Keratinocyte (primary cell): ENCODE results near the gene VPS13D.

Experiments
- CTCF ChIP-seq, 3 experiments: IDR thresholded peaks in 1 of 3; conservative IDR thresholded peaks in 1 of 3; optimal IDR thresholded peaks in 1 of 3; 2 replicates in 2 of 3; 3 replicates in 1 of 3; pipeline versions ENCODE3 to v1.5.1; 2011; ENCODE audit warnings: low read length in 3 of 3, mild to moderate bottlenecking in 3 of 3, moderate library complexity in 2 of 3, control low read depth in 1 of 3, inconsistent platforms in 1 of 3; ENCODE audit not compliant: insufficient read depth in 2 of 3; ENCODE audit errors: extremely low read depth in 1 of 3
- EZH2 ChIP-seq: IDR thresholded peaks from one replicate; pipeline ENCODE4 v1.6.1; 2012; ENCODE audit warnings: inconsistent platforms, mild to moderate bottlenecking, low read length, moderate library complexity

DNA sequence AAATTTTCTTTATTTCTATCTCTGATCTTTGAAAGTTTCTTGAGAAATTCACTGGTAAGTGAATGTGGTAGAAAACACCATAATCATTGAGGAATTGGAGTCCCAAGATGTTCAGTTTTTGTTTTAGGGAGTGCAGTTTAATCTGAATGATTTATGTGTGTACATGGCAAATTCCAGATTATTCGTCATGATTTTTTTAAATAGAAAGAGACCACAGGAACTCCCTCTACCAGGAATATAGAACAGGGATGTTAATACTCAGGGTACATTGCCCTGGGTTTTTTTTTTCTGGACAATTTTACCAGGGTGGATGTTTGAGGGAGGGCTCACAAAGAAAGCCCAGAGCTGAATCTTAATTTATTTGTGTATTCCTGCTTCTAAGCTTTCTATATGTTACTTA, 109.0 kb downstream of the VPS13D start:
- TF ChIP-seq EZH2: no peak
- no peak for TF ChIP-seq CTCF (optimal IDR thresholded peaks at IDR 0.05 in 1 of 3, IDR thresholded peaks at IDR 0.05 in 1 of 3, conservative IDR thresholded peaks at IDR 0.05 in 1 of 3; ENCODE audit: extremely low read depth in 1 of 3, insufficient read depth in 2 of 3, low read length in 3 of 3)
